ENCODE data around the gene NDUFC2.

DNA sequence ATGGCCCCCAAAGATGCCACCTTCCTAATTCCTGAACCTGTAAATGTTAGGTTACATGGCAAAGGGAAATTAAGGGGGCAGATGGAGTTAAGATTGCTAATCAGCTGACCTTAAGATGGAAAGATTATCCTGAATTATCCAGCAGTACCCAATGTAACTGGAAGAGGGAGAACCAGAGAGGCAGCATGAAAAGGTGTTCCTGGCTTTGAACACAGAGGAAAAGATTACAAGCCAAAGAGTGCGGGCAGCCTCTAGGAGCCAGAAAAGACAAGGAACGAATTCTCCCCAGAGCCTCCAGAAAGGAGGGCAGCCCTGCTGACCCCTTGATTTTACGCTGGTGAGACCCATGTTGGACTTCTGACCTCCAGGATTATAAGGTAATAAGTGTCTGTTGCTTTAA lies 31.1 kb downstream of the NDUFC2 start:
- no peak for TF ChIP-seq CTCF (IDR thresholded peaks at IDR 0.05)
- no peak for TF ChIP-seq POLR2A (IDR thresholded peaks at IDR 0.05)
